KMS-11 (cell line): ENCODE measurements around the gene FOXF2.
"Not testable (repeated sequence)": the region's sequence is repeated elsewhere in the genome, so short reads cannot be mapped to it uniquely, and the experiment has no call there.

Source experiments
- H2AFZ ChIP-seq: fragments of 200-600 bp; sonication (generic); 2 replicates; pipeline ENCODE4 v1.6.1; 2016; ENCODE audit warnings: antibody characterized with exemption, mixed run types, low read depth
- H3K27ac ChIP-seq: fragments of 200-600 bp; sonication (generic); 2 replicates; pipeline ENCODE4 v1.6.1; 2016; ENCODE audit warnings: mild to moderate bottlenecking, mixed run types
- H3K27me3 ChIP-seq: fragments of 200-600 bp; sonication (generic); 2 replicates; pipeline ENCODE4 v1.6.1; 2017; ENCODE audit warnings: mild to moderate bottlenecking, low read depth, mixed run types, moderate library complexity; ENCODE audit not compliant: insufficient read depth
- H3K36me3 ChIP-seq: fragments of 200-600 bp; sonication (generic); 2 replicates; pipeline ENCODE4 v1.6.1; 2017; ENCODE audit warnings: mild to moderate bottlenecking, mixed run types; ENCODE audit not compliant: insufficient read depth
- H3K4me1 ChIP-seq: fragments of 200-600 bp; sonication (generic); 2 replicates; pipeline ENCODE4 v1.6.1; 2016; ENCODE audit warnings: mild to moderate bottlenecking, low read depth, mixed run types; ENCODE audit not compliant: poor library complexity, severe bottlenecking
- H3K4me2 ChIP-seq: fragments of 200-600 bp; sonication (generic); 2 replicates; pipeline ENCODE4 v1.7.0; 2016; ENCODE audit warnings: mild to moderate bottlenecking, mixed run types
- H3K4me3 ChIP-seq: fragments of 200-600 bp; sonication (generic); IDR thresholded peaks from 2 replicates; pipeline ENCODE4 v1.6.1; 2017; ENCODE audit warnings: low read depth, low read length, mixed read lengths; ENCODE audit not compliant: insufficient read depth
- H3K79me2 ChIP-seq: fragments of 200-600 bp; sonication (generic); 2 replicates; pipeline ENCODE4 v1.6.1; 2016; ENCODE audit warnings: low read depth, mixed run types; ENCODE audit not compliant: insufficient read depth
- H3K9ac ChIP-seq: fragments of 200-600 bp; sonication (generic); 2 replicates; pipeline ENCODE4 v1.6.1; 2016; ENCODE audit warnings: mild to moderate bottlenecking, mixed run types
- H4K20me1 ChIP-seq: fragments of 200-600 bp; sonication (generic); 2 replicates; pipeline ENCODE4 v1.6.1; 2016; ENCODE audit warnings: mild to moderate bottlenecking, mixed run types; ENCODE audit not compliant: insufficient read depth
- TF ChIP-seq, protein P1 (sequence below): fragments of 200-600 bp; sonication (generic); conservative IDR thresholded peaks from 2 replicates; pipeline ENCODE4 v1.6.1; 2017; ENCODE audit warnings: low read depth, mild to moderate bottlenecking, antibody characterized with exemption, low read length, moderate library complexity, mixed read lengths

Gene FOXF2

DNA sequence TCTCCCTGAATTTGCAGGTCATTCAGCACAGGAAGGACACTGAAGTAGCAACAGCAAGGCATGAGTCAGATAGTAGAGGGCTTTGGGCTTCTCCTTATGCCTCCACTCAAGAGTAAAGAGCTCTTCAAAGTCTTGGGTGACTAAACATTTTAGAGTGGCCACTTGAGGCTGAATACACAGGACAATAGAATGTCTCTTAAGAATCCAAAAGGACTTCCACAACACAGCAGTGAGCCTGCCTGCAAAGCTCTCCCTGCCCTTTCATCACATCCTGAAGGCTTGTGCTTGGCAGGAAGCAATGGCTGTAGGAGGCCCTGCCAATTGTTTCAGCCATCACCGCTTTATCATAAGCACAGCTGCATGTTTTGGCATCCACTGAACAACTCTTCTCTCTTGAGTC, 40.7 kb upstream of the FOXF2 start:
- Histone ChIP-seq H3K4me2 (no peak overlapping the region), H4K20me1 (no peaks in the 10 kb centered on the region), H3K27ac (no peak overlapping the region), H3K4me1 (no peaks in the 10 kb centered on the region), H3K36me3 (no peaks in the 10 kb centered on the region), H2AFZ (no peak overlapping the region), H3K4me3 (no peak overlapping the region), H3K79me2 (no peaks in the 10 kb centered on the region), H3K9ac (no peak overlapping the region), H3K27me3 (no peaks in the 10 kb centered on the region)
- TF ChIP-seq, protein P1, sequence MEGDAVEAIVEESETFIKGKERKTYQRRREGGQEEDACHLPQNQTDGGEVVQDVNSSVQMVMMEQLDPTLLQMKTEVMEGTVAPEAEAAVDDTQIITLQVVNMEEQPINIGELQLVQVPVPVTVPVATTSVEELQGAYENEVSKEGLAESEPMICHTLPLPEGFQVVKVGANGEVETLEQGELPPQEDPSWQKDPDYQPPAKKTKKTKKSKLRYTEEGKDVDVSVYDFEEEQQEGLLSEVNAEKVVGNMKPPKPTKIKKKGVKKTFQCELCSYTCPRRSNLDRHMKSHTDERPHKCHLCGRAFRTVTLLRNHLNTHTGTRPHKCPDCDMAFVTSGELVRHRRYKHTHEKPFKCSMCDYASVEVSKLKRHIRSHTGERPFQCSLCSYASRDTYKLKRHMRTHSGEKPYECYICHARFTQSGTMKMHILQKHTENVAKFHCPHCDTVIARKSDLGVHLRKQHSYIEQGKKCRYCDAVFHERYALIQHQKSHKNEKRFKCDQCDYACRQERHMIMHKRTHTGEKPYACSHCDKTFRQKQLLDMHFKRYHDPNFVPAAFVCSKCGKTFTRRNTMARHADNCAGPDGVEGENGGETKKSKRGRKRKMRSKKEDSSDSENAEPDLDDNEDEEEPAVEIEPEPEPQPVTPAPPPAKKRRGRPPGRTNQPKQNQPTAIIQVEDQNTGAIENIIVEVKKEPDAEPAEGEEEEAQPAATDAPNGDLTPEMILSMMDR: no peak

DNA sequence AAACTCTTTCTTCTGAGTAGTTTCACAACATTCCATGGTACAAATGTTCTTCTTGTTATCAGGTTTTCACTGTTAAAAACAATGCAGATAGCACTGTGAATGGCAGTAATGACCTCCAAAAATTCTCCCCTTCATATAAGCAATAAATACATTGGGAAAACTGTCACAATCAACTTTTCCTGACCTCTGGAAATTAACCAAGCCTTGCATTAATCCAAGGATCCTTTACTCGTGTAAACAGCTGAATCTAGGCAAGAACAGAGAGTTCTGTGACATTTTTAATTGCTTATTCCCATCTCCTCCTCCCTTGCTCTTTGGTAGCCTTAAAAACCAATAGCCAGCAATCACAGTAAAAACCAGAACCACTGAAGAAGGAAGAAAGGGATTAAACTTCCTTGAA, 39.7 kb upstream of the FOXF2 start:
- no peak overlapping the region for H3K27ac ChIP-seq
- H3K36me3 ChIP-seq: no peaks in the 10 kb centered on the region
- TF ChIP-seq, protein P1: no peak
- H3K4me3 ChIP-seq: no peak overlapping the region
- no peak overlapping the region for H3K4me2 ChIP-seq
- no peaks in the 10 kb centered on the region for H4K20me1 ChIP-seq
- H3K79me2 ChIP-seq: no peaks in the 10 kb centered on the region
- no peaks in the 10 kb centered on the region for H3K27me3 ChIP-seq
- no peak overlapping the region for H2AFZ ChIP-seq
- H3K4me1 ChIP-seq: no peaks in the 10 kb centered on the region
- no peak overlapping the region for H3K9ac ChIP-seq

DNA sequence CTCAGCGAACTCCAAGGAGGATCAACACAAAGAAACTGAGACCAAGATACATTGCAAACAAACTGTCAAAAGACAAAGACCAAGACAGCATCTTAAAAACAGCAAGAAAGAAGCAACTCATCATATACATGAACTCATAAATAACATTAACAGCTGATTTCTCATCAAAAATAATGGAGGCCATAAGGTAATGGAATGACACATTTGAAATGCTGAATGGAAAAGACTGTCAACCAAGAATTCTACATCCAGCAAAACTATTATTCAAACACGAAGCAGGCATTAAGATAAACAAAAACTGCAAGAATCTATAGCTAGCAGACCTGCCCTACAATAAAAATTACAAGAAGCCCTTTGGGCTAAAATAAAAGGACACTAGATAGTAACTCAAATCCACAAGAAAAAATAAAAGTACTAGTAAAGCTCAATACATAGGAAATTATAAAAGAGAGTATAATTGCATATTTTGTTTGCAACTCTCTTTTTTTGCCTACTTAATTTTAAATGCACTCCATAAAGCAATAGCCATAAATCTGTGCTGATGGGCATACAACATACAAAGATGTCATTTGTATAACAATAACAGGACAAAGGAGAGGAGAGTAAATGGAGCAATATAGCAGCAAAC, 37.9 kb upstream of the FOXF2 start:
- Histone ChIP-seq H3K9ac (no peak overlapping the region), H3K79me2 (no peaks in the 10 kb centered on the region), H3K4me2 (no peak overlapping the region), H3K4me1 (no peaks in the 10 kb centered on the region), H3K4me3 (no peak overlapping the region), H3K27ac (no peak overlapping the region), H2AFZ (no peak overlapping the region), H3K36me3 (no peaks in the 10 kb centered on the region), H4K20me1 (no peaks in the 10 kb centered on the region), H3K27me3 (no peaks in the 10 kb centered on the region)
- TF ChIP-seq, protein P1: no peak

DNA sequence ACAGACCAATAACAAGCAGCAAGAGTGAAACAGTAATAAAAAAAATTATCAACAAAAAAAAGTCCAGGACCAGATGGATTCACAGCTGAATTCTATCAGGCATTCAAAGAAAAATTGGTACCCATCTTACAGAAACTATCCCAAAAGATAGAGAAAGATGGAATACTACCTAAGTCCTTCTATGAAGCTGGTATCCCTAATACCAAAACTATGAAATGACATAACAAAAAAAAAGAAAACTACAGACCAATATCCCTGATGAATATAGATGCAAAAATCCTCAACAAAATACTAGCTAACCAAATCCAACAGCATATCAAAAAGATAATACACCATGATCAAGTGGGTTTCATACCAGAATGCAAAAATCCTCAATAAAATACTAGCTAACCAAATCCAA, 34.3 kb upstream of the FOXF2 start:
- not testable (repeated sequence) for H3K36me3 ChIP-seq, H3K4me2 ChIP-seq, H4K20me1 ChIP-seq, H3K4me1 ChIP-seq, H3K27ac ChIP-seq, H3K4me3 ChIP-seq, H3K79me2 ChIP-seq, H3K27me3 ChIP-seq, H3K9ac ChIP-seq, H2AFZ ChIP-seq

DNA sequence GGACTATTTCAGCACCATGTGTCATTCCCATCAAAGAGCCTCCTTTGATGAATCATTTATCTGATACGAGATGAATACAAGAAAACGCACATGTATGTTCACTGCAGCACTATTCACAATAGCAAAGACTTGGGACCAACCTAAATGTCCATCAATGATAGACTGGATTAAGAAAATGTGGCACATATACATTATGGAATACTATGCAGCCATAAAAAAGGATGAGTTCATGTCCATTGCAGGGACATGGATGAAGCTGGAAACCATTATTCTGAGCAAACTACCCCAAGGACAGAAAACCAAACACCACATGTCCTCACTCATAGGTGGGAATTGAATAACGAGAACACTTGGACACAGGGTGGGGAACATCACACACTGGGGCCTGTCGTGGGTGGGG, 27.7 kb upstream of the FOXF2 start:
- not testable (repeated sequence) for H3K79me2 ChIP-seq, H3K36me3 ChIP-seq, H3K4me3 ChIP-seq, H4K20me1 ChIP-seq, H3K9ac ChIP-seq, H2AFZ ChIP-seq, H3K4me1 ChIP-seq, H3K27me3 ChIP-seq, H3K27ac ChIP-seq, H3K4me2 ChIP-seq
